A673 (cell line): ENCODE results near the gene DLG2. TPM values are rescaled to one million over a fixed set of nuclear protein-coding genes. Genes with fewer than 3 reads are reported as not detected.

Source experiments
- BruUV-seq: library from RNA; stranded (reverse); fragments of 400-500 nt; replicated peaks from 2 replicates; lab custom pipeline; 2021; lab: Mats Ljungman, UMichigan
- CTCF ChIA-PET: fragments of 300-600 bp; sonication (Branson Sonifier 250); formaldehyde crosslinking; loops from one replicate; lab custom pipeline; 2022; ENCODE audit warnings: antibody characterized with exemption; lab: Charles Lee
- POLR2A ChIA-PET: fragments of 300-600 bp; sonication (Branson Sonifier 250); formaldehyde crosslinking; loops from one replicate; lab custom pipeline; 2022; ENCODE audit warnings: antibody characterized with exemption; ENCODE audit not compliant: low non-redundant PET; lab: Charles Lee
- DNase-seq: peaks from one replicate; pipeline ENCODE4 v3.0.0-alpha.2; 2015; ENCODE audit warnings: low spot score
- H3K27ac ChIP-seq: fragments of 200-600 bp; sonication (generic); 2 replicates; pipeline ENCODE4 v1.5.1; 2016; ENCODE audit warnings: mixed run types, low read depth, mild to moderate bottlenecking, mixed read lengths, antibody characterized with exemption, low read length; ENCODE audit not compliant: poor library complexity, severe bottlenecking
- H3K27me3 ChIP-seq: fragments of 200-600 bp; sonication (generic); replicated peaks from 2 replicates; pipeline ENCODE4 v1.6.1; 2017; ENCODE audit warnings: mixed run types, low read depth, mild to moderate bottlenecking, mixed read lengths, antibody characterized with exemption, low read length; ENCODE audit not compliant: insufficient read depth, poor library complexity
- H3K36me3 ChIP-seq: fragments of 200-600 bp; sonication (generic); 2 replicates; pipeline ENCODE4 v1.6.1; 2016; ENCODE audit warnings: mixed run types, mild to moderate bottlenecking, mixed read lengths, antibody characterized with exemption, low read length; ENCODE audit not compliant: insufficient read depth, poor library complexity, severe bottlenecking
- H3K4me1 ChIP-seq: fragments of 200-600 bp; sonication (generic); 2 replicates; pipeline ENCODE4 v1.6.1; 2017; ENCODE audit warnings: mixed run types, mild to moderate bottlenecking, mixed read lengths, antibody characterized with exemption, low read length; ENCODE audit not compliant: insufficient read depth, poor library complexity, severe bottlenecking
- H3K4me3 ChIP-seq: fragments of 200-600 bp; sonication (generic); 2 replicates; pipeline ENCODE4 v1.5.1; 2016; ENCODE audit warnings: low read depth, mixed run types, mild to moderate bottlenecking, mixed read lengths, low read length; ENCODE audit not compliant: poor library complexity, severe bottlenecking
- H3K9me3 ChIP-seq: fragments of 200-600 bp; sonication (generic); 2 replicates; pipeline ENCODE4 v1.6.1; 2016; ENCODE audit warnings: mixed run types, low read depth, mild to moderate bottlenecking, mixed read lengths, antibody characterized with exemption, low read length; ENCODE audit not compliant: poor library complexity, severe bottlenecking
- EZH2 ChIP-seq: fragments of 200-600 bp; sonication (generic); IDR thresholded peaks from 2 replicates; pipeline ENCODE4 v1.6.1; 2017; ENCODE audit warnings: borderline replicate concordance, low read depth, mild to moderate bottlenecking, mixed read lengths, antibody characterized with exemption, low read length; ENCODE audit not compliant: poor library complexity, severe bottlenecking
- intact Hi-C: fragments of 100-400 bp; cut with micrococcal nuclease; formaldehyde crosslinking; loops from one replicate; pipeline ENCODE4 v1.10.0; 2022; ENCODE audit not compliant: unreplicated experiment
- total RNA-seq: library from RNA; stranded (reverse); gene quantifications from 2 replicates; pipeline ENCODE4 v1.2.3, GENCODE V29; 2021
- TF ChIP-seq, protein P1 (sequence below): fragments of 300-800, 200-600 bp; sonication (generic); conservative IDR thresholded peaks from 2 replicates; pipeline ENCODE4 v1.5.1; 2017; ENCODE audit warnings: low read depth, mild to moderate bottlenecking, antibody characterized with exemption, low read length, moderate library complexity, mixed read lengths

The DLG2 gene
- total RNA-seq, 1 experiment from 2014 or later: 277 TPM

GRCh38 chr11:84905411-84905810 is 721.7 kb downstream of the DLG2 start:
- CTCF ChIA-PET: no interaction called here
- DNase-seq: no peak
- H3K4me1 ChIP-seq: no peaks in the 10 kb centered on the region
- BruUV-seq: no TSS peak
- TF ChIP-seq, protein P1, sequence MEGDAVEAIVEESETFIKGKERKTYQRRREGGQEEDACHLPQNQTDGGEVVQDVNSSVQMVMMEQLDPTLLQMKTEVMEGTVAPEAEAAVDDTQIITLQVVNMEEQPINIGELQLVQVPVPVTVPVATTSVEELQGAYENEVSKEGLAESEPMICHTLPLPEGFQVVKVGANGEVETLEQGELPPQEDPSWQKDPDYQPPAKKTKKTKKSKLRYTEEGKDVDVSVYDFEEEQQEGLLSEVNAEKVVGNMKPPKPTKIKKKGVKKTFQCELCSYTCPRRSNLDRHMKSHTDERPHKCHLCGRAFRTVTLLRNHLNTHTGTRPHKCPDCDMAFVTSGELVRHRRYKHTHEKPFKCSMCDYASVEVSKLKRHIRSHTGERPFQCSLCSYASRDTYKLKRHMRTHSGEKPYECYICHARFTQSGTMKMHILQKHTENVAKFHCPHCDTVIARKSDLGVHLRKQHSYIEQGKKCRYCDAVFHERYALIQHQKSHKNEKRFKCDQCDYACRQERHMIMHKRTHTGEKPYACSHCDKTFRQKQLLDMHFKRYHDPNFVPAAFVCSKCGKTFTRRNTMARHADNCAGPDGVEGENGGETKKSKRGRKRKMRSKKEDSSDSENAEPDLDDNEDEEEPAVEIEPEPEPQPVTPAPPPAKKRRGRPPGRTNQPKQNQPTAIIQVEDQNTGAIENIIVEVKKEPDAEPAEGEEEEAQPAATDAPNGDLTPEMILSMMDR: no peak
- no peak overlapping the region for H3K27ac ChIP-seq
- intact Hi-C loops: no loop called here
- POLR2A ChIA-PET: no interaction called here
- no peak overlapping the region for H3K4me3 ChIP-seq
- no peaks in the 10 kb centered on the region for H3K9me3 ChIP-seq
- no peaks in the 10 kb centered on the region for H3K27me3 ChIP-seq
- H3K36me3 ChIP-seq: no peaks in the 10 kb centered on the region

DNA sequence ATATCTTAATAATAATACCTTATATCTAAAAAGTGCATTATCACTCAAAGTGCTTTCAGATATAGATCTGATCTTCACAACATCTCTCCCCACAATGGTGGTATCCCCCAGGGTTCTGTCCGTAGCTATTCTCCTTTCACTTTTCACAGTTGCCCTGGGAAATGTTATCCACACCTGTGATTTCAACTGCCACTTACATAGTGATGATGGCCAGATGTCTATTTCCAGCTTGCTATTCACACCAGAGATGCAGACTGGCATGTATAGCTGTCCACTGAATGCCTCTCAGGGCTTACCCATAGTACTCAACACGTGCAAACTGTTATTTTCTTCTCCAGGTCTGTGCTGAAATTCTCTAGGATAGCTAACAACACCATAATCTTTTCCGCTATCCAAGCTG is 724.7 kb downstream of the DLG2 start:
- ChIA-PET POLR2A (interaction anchor here (0.6 kb wide), 1 partner anchor 127 kb away, joined by 3 read pairs; no protein-coding TSS in a partner anchor), CTCF (no interaction called here)
- no peaks in the 10 kb centered on the region for H3K36me3 ChIP-seq
- DNase-seq: no peak
- no peak overlapping the region for H3K27ac ChIP-seq
- TF ChIP-seq, protein P1: no peak
- TF ChIP-seq EZH2: no peak
- H3K9me3 ChIP-seq: no peaks in the 10 kb centered on the region
- no peaks in the 10 kb centered on the region for H3K4me1 ChIP-seq
- H3K27me3 ChIP-seq: no peaks in the 10 kb centered on the region
- H3K4me3 ChIP-seq: no peak overlapping the region
- BruUV-seq: no TSS peak
- intact Hi-C loops: no loop called here

DNA sequence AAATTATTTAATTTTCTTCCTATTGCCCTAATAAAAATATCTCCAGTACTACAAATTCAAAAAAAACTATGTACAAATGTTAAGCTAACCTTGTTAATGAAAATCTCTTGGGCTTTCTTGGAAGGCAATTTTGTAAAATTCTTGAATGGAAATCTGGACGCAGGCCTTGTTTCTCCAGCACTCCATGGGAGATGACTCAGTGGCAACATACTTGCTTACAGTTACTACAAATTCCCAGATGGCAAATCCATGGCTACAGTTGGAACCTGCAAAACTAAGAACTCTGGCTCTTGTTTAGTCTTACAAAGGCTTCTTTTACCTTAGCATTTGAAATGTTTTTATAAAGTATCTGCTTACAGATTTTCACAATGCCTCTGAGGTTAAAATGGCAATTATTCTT is 725.2 kb downstream of the DLG2 start:
- TF ChIP-seq, protein P1: no peak
- TF ChIP-seq EZH2: no peak
- H3K27me3 ChIP-seq: no peaks in the 10 kb centered on the region
- H3K9me3 ChIP-seq: no peaks in the 10 kb centered on the region
- CTCF ChIA-PET: no interaction called here
- no peaks in the 10 kb centered on the region for H3K36me3 ChIP-seq
- H3K4me1 ChIP-seq: no peaks in the 10 kb centered on the region
- POLR2A ChIA-PET: interaction anchor here (0.5 kb wide), 1 partner anchor 156 kb away, joined by 4 read pairs; no protein-coding TSS in a partner anchor
- intact Hi-C loops: no loop called here
- DNase-seq: no peak
- no peak overlapping the region for H3K4me3 ChIP-seq
- BruUV-seq: no TSS peak
- H3K27ac ChIP-seq: no peak overlapping the region
